PC-3 (cell line): ENCODE data around the gene NIN. TPM values are rescaled to one million over a fixed set of nuclear protein-coding genes. Genes with fewer than 3 reads are reported as not detected.

Source experiments
- ATAC-seq: fragments of 200-7000 bp; cut with Tn5 transposase; 2 replicates; pipeline ENCODE4 v1.9.1; 2020; ENCODE audit warnings: mild to moderate bottlenecking, moderate library complexity
- BruUV-seq: library from RNA; stranded (reverse); fragments of 400-500 nt; replicated peaks from 2 replicates; lab custom pipeline; 2021; lab: Mats Ljungman, UMichigan
- CTCF ChIA-PET: fragments of 300-600 bp; sonication (Branson Sonifier 250); formaldehyde crosslinking; loops from one replicate; lab custom pipeline; 2022; ENCODE audit warnings: antibody characterized with exemption; lab: Charles Lee
- POLR2A ChIA-PET: fragments of 300-600 bp; sonication (Branson Sonifier 250); formaldehyde crosslinking; loops from one replicate; lab custom pipeline; 2022; ENCODE audit warnings: antibody characterized with exemption; ENCODE audit not compliant: unreplicated experiment; lab: Charles Lee
- DNase-seq: peaks from one replicate; pipeline ENCODE4 v3.0.0-alpha.2; 2015
- H2AFZ ChIP-seq: fragments of 300-600 bp; sonication (generic); 2 replicates; pipeline ENCODE4 v1.6.0; 2016; ENCODE audit warnings: antibody characterized with exemption, low read length
- H3F3A ChIP-seq: fragments of 300-600 bp; sonication (generic); one replicate; pipeline ENCODE4 v1.6.0; 2017; ENCODE audit warnings: antibody characterized with exemption, low read length, control low read depth, mild to moderate bottlenecking; ENCODE audit not compliant: unreplicated experiment
- H3K27ac ChIP-seq: fragments of 300-600 bp; sonication (generic); 2 replicates; pipeline ENCODE4 v1.5.1; 2016; ENCODE audit warnings: mild to moderate bottlenecking, low read length
- H3K27me3 ChIP-seq: fragments of 300-600 bp; sonication (generic); 2 replicates; pipeline ENCODE4 v1.6.1; 2016; ENCODE audit warnings: low read length, mixed read lengths
- H3K36me3 ChIP-seq: fragments of 300-600 bp; sonication (generic); 2 replicates; pipeline ENCODE4 v1.6.1; 2016; ENCODE audit warnings: low read depth, mixed run types, low read length, mixed read lengths
- H3K4me1 ChIP-seq: fragments of 300-600 bp; sonication (generic); 2 replicates; pipeline ENCODE4 v1.5.1; 2016; ENCODE audit warnings: low read length; ENCODE audit not compliant: insufficient read depth
- H3K4me2 ChIP-seq: fragments of 300-600 bp; sonication (generic); 2 replicates; pipeline ENCODE4 v1.6.0; 2016; ENCODE audit warnings: low read length
- H3K4me3 ChIP-seq: fragments of 300-600 bp; sonication (generic); 2 replicates; pipeline ENCODE4 v1.5.1; 2016; ENCODE audit warnings: mild to moderate bottlenecking, low read length, mixed read lengths
- H3K79me2 ChIP-seq: fragments of 300-600 bp; sonication (generic); 2 replicates; pipeline ENCODE4 v1.6.1; 2017; ENCODE audit warnings: low read length, mixed read lengths
- H3K9ac ChIP-seq: fragments of 300-600 bp; sonication (generic); 2 replicates; pipeline ENCODE4 v1.6.0; 2016; ENCODE audit warnings: mild to moderate bottlenecking, low read length
- H3K9me2 ChIP-seq: fragments of 300-600 bp; sonication (generic); replicated peaks from 2 replicates; pipeline ENCODE4 v1.6.1; 2016; ENCODE audit warnings: mixed run types, low read length, mixed read lengths
- H3K9me3 ChIP-seq: fragments of 300-600 bp; sonication (generic); 2 replicates; pipeline ENCODE4 v1.6.1; 2016; ENCODE audit warnings: low read length, mixed read lengths
- H4K20me1 ChIP-seq: fragments of 300-600 bp; sonication (generic); 2 replicates; pipeline ENCODE4 v1.6.1; 2016; ENCODE audit warnings: low read length, mixed read lengths
- CTCF ChIP-seq: fragments of 300-600 bp; sonication (generic); conservative IDR thresholded peaks from 2 replicates; pipeline ENCODE4 v1.5.1; 2017; ENCODE audit warnings: antibody characterized with exemption, low read depth, mild to moderate bottlenecking, low read length
- EZH2 ChIP-seq: fragments of 300-600 bp; sonication (generic); IDR thresholded peaks from one replicate; pipeline ENCODE4 v1.6.1; 2017; ENCODE audit warnings: antibody characterized with exemption, mild to moderate bottlenecking, low read length; ENCODE audit not compliant: unreplicated experiment
- EZH2phosphoT487 ChIP-seq: fragments of 300-600 bp; sonication (generic); IDR thresholded peaks from 2 replicates; pipeline ENCODE4 v1.6.1; 2018; ENCODE audit warnings: mild to moderate bottlenecking, antibody characterized with exemption, low read length, borderline replicate concordance
- intact Hi-C: fragments of 100-400 bp; cut with micrococcal nuclease; formaldehyde crosslinking; loops from 2 replicates; pipeline ENCODE4 v1.9.0; 2023
- total RNA-seq: library from RNA; depleted of rRNA; stranded (reverse); fragments of >200 nt; gene quantifications from 2 replicates; pipeline ENCODE4 v1.2.3, GENCODE V29; 2014

The NIN gene
- total RNA-seq, 1 experiment from 2014 or later, result 34.3 TPM

GRCh38 chr14:50826681-50827080, 4.3 kb downstream of the NIN start:
- Histone ChIP-seq H3F3A (no peaks in the 10 kb centered on the region), H3K4me3 (no peak overlapping the region), H3K27ac (no peak overlapping the region), H3K36me3 (no peaks in the 10 kb centered on the region; the same call in 1 of the 2 replicates), H3K4me1 (peaks cover 35% of the 10 kb centered on the region), H3K9ac (no peak overlapping the region), H3K9me2 (no peaks in the 10 kb centered on the region), H4K20me1 (peaks cover 26% of the 10 kb centered on the region; the same call in 1 of the 2 replicates), H3K27me3 (no peaks in the 10 kb centered on the region), H2AFZ (no peak overlapping the region), H3K4me2 (no peak overlapping the region), H3K79me2 (peaks cover 84% of the 10 kb centered on the region), H3K9me3 (no peaks in the 10 kb centered on the region)
- DNase-seq (no peak), ATAC-seq (no peak)
- ChIA-PET CTCF (no interaction called here), POLR2A (no interaction called here)
- no TSS peak for BruUV-seq
- TF ChIP-seq EZH2 (no peak), CTCF (no peak), EZH2phosphoT487 (no peak)
- intact Hi-C loops, result no loop called here

- H4K20me1 ChIP-seq, result peaks cover 26% of the 10 kb centered on the region; the same call in 1 of the 2 replicates
- no peak overlapping the region for H3K4me3 ChIP-seq
- ATAC-seq, result no peak
- H2AFZ ChIP-seq, result no peak overlapping the region
- no TSS peak for BruUV-seq
- peaks cover 36% of the 10 kb centered on the region for H3K4me1 ChIP-seq
- H3K79me2 ChIP-seq, result peaks cover 89% of the 10 kb centered on the region
- H3K27ac ChIP-seq, result no peak overlapping the region
- intact Hi-C loops, result no loop called here
- TF ChIP-seq CTCF, result no peak
- TF ChIP-seq EZH2phosphoT487, result no peak
- no peak for TF ChIP-seq EZH2
- H3F3A ChIP-seq, result no peaks in the 10 kb centered on the region
- H3K9ac ChIP-seq, result no peak overlapping the region
- H3K9me3 ChIP-seq, result no peaks in the 10 kb centered on the region
- no peaks in the 10 kb centered on the region for H3K27me3 ChIP-seq
- no peaks in the 10 kb centered on the region; the same call in 1 of the 2 replicates for H3K36me3 ChIP-seq
- POLR2A ChIA-PET, result no interaction called here
- no peak for DNase-seq
- CTCF ChIA-PET, result no interaction called here
- H3K9me2 ChIP-seq, result no peaks in the 10 kb centered on the region
- no peak overlapping the region for H3K4me2 ChIP-seq
Measured at GRCh38 chr14:50825307-50825706, 5.7 kb downstream of the NIN start.
